Lung (tissue), 12 donors: ENCODE data around the gene RFX5. TPM values are rescaled to one million over a fixed set of nuclear protein-coding genes. Genes with fewer than 3 reads are reported as not detected.

Experiments
- ATAC-seq: fragments of 200-7000 bp; cut with Tn5 transposase; one replicate; pipeline ENCODE4 v1.9.1; 2020; ENCODE audit warnings: moderate number of reproducible peaks; ENCODE audit not compliant: insufficient read depth, low FRiP score
- DNase-seq, 3 donors: peaks; one replicate each; pipeline ENCODE4 v3.0.0-alpha.2; 2013 to 2017
- H3K27ac ChIP-seq, 2 donors: one replicate each; pipeline ENCODE4 v1.5.1; 2013; ENCODE audit warnings: mild to moderate bottlenecking in 2 of 2, moderate library complexity in 2 of 2, control low read depth in 1 of 2, inconsistent platforms in 1 of 2, low read depth in 1 of 2, low read length in 1 of 2
- H3K27me3 ChIP-seq, 3 donors: one replicate each; pipeline ENCODE4 v1.5.1; 2013; ENCODE audit warnings: low read length in 2 of 3; ENCODE audit not compliant: control insufficient read depth in 3 of 3, insufficient read depth in 3 of 3
- H3K36me3 ChIP-seq, 4 donors: one replicate each; pipeline ENCODE4 v1.5.1; 2013; ENCODE audit warnings: low read length in 4 of 4, mild to moderate bottlenecking in 1 of 4, moderate library complexity in 1 of 4; ENCODE audit not compliant: control insufficient read depth in 4 of 4, insufficient read depth in 4 of 4
- H3K4me1 ChIP-seq, 5 donors: one replicate each; pipeline ENCODE4 v1.5.1; 2013; ENCODE audit warnings: low read length in 5 of 5, mild to moderate bottlenecking in 2 of 5, moderate library complexity in 1 of 5; ENCODE audit not compliant: control insufficient read depth in 5 of 5, insufficient read depth in 5 of 5
- H3K4me3 ChIP-seq: one replicate; pipeline ENCODE4 v1.5.1; 2013; ENCODE audit warnings: mild to moderate bottlenecking, control low read depth, moderate library complexity
- H3K9ac ChIP-seq, 2 donors: one replicate each; pipeline ENCODE4 v1.5.1; 2013; ENCODE audit warnings: low read length in 2 of 2, control low read depth in 1 of 2; ENCODE audit not compliant: insufficient read depth in 1 of 2
- H3K9me3 ChIP-seq, 4 donors: one replicate each; pipeline ENCODE4 v1.5.1; 2013; ENCODE audit warnings: low read length in 3 of 4, mild to moderate bottlenecking in 1 of 4, moderate library complexity in 1 of 4; ENCODE audit not compliant: control insufficient read depth in 4 of 4, insufficient read depth in 3 of 4
- WGBS, 2 donors: extraction: QIAGEN DNeasy Blood & Tissue Kit; methylation state at CpG; one replicate each; pipeline ENCODE4 v1.1.7; 2013; 5-methylcytosine and 5-hydroxymethylcytosine counted together
- polyA plus RNA-seq, 2 donors: library from polyadenylated mRNA; stranded (reverse); fragments of 200-250 nt; gene quantifications; one replicate each; pipeline ENCODE4 v1.2.1, GENCODE V29; 2013
- total RNA-seq, 2 donors: library from RNA; depleted of rRNA in 1 of 2; stranded (reverse); fragments of >200 nt in 1 of 2; gene quantifications; one replicate each; pipeline ENCODE4 v1.2.1, GENCODE V29; 2014 to 2021
- TF ChIP-seq, protein P1 (sequence below): IDR thresholded peaks from 2 replicates; pipeline ENCODE4 v1.5.1; 2012; ENCODE audit warnings: mild to moderate bottlenecking; ENCODE audit errors: control extremely low read depth, extremely low read depth
- donor health status: control.
- donor health status: control.
- donor health status: Bipolar disorder and iron deficiency.
- donor health status: healthy.
- donor health status: DM: yes; HTN: yes; CAD: no.

The RFX5 gene
- total and polyA plus RNA-seq, 4 donors = 16.6 to 40.3 (median 34.6) TPM

DNA sequence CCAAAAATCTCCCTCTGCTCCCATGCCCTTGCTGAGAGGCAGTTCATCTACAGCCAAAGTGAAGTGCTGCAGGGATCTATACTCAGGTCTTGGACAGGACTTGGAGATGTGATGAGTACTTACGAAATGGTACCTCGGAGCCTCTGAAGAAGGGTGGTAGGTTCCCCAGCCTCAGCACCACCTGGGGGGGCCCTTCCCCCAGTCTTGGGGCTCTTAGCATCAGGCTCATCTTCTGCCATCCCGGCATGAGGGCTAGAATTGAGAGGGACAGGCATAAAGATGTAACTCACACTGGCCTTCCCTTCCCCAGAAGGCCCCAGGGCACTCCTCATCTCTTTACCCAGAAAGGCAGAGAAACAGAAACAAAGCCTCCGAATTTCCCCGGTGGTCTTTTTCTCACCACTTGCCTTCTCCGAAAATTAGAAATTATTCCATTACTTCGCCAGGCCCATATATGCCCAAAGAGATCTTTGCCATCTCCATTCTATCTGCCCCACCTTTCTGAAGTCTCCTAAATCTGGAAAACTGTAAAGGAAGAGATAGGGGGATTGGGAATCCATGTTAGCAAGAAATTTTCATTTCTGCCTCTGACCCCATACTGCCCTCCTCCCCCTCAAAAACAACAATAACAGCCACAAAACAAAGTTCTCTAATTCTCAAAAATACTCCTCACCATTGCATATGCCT lies 827 bp downstream of the RFX5 start:
- H3K27ac ChIP-seq = peak overlapping the region in 1 of 2 donors; percentile 90
- WGBS, 2 donors = 37 to 48% methylated on average over 7 of the region's 7 CpGs
- TF ChIP-seq, protein P1, sequence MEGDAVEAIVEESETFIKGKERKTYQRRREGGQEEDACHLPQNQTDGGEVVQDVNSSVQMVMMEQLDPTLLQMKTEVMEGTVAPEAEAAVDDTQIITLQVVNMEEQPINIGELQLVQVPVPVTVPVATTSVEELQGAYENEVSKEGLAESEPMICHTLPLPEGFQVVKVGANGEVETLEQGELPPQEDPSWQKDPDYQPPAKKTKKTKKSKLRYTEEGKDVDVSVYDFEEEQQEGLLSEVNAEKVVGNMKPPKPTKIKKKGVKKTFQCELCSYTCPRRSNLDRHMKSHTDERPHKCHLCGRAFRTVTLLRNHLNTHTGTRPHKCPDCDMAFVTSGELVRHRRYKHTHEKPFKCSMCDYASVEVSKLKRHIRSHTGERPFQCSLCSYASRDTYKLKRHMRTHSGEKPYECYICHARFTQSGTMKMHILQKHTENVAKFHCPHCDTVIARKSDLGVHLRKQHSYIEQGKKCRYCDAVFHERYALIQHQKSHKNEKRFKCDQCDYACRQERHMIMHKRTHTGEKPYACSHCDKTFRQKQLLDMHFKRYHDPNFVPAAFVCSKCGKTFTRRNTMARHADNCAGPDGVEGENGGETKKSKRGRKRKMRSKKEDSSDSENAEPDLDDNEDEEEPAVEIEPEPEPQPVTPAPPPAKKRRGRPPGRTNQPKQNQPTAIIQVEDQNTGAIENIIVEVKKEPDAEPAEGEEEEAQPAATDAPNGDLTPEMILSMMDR = no peak
- H3K9me3 ChIP-seq = no peaks in the 10 kb centered on the region
- peak overlapping the region; percentile 58 for H3K4me3 ChIP-seq
- peaks cover 0 to 18% (median 6%) of the 10 kb centered on the region in 4 donors for H3K36me3 ChIP-seq
- peak in 1 of 3 donors; percentile 20 for DNase-seq
- ATAC-seq = no peak
- H3K4me1 ChIP-seq = peaks cover 0 to 14% (median 3%) of the 10 kb centered on the region in 5 donors
- no peaks in the 10 kb centered on the region for H3K27me3 ChIP-seq
- peak overlapping the region; percentile 83 to 99 for H3K9ac ChIP-seq

DNA sequence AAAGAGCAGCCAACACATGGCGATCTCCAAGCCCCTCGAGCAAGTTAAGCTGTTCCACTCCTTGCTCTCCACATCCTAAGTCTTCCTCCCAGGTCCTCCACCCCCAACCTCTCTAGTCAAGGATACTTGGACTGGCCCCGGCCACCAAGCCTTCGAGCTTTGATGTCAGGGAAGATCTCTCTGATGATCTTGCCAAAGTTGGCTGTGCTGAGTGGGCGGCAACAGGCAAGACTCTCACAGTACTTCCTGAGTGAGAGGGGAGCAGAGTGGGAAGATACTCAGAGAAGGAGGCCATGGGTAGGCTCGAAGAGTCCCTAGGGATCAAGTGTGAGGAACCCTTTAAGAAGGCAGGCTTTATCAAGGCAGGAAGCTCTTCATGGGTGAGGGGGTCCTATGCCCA lies 2.8 kb downstream of the RFX5 start:
- WGBS, 2 donors = 83 to 94% methylated on average over 6 of the region's 6 CpGs
- Histone ChIP-seq H3K27ac (no peak overlapping the region), H3K27me3 (no peaks in the 10 kb centered on the region), H3K4me1 (peaks cover 0 to 14% (median 3%) of the 10 kb centered on the region in 5 donors), H3K4me3 (no peak overlapping the region), H3K9ac (no peak overlapping the region), H3K9me3 (no peaks in the 10 kb centered on the region), H3K36me3 (peaks cover 0 to 18% (median 6%) of the 10 kb centered on the region in 4 donors)
- ATAC-seq = no peak
- TF ChIP-seq, protein P1 = no peak
- DNase-seq = no peak

DNA sequence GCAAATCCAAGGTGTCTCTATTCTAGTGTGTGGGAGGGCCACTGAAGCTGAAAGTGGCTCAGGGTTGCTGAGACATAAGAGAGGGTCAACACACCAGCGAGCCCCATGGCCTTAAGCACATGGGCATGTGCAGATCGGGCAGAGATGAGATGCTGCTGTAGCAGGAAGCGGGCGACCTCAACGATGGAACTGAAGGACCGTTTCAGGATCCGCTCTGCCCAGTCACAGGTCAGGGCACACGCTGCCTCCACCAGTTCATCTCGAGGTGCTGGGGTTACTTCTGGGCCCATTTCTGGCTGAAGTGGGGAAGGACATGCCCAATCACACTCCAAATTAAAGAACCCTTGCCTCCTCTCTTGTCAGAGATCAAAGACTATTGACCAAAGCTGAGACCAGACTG lies 3.5 kb downstream of the RFX5 start:
- WGBS, 2 donors = 74 to 75% methylated on average over 9 of the region's 9 CpGs
- H3K27ac ChIP-seq = no peak overlapping the region
- ATAC-seq = no peak

More for the DNA sequence above, 3.5 kb downstream of the RFX5 start:
- no peaks in the 10 kb centered on the region for H3K27me3 ChIP-seq
- no peak overlapping the region for H3K4me3 ChIP-seq
- TF ChIP-seq, protein P1 = no peak
- H3K9ac ChIP-seq = no peak overlapping the region
- H3K4me1 ChIP-seq = peaks cover 0 to 14% (median 3%) of the 10 kb centered on the region in 5 donors
- peaks cover 0 to 18% (median 6%) of the 10 kb centered on the region in 4 donors for H3K36me3 ChIP-seq
- DNase-seq = no peak
- H3K9me3 ChIP-seq = no peaks in the 10 kb centered on the region
